GM10266 (cell line): ENCODE measurements around the gene SERPINI2.

ENCODE experiments used
- DNase-seq: peaks from one replicate; pipeline ENCODE4 v3.0.0; 2012; ENCODE audit errors: extremely low spot score
- CTCF ChIP-seq: IDR thresholded peaks from 2 replicates; pipeline ENCODE4 v1.5.1; 2012; ENCODE audit warnings: mild to moderate bottlenecking, low read depth; ENCODE audit not compliant: control insufficient read depth, insufficient read depth; ENCODE audit errors: missing control alignments

The SERPINI2 gene

DNA sequence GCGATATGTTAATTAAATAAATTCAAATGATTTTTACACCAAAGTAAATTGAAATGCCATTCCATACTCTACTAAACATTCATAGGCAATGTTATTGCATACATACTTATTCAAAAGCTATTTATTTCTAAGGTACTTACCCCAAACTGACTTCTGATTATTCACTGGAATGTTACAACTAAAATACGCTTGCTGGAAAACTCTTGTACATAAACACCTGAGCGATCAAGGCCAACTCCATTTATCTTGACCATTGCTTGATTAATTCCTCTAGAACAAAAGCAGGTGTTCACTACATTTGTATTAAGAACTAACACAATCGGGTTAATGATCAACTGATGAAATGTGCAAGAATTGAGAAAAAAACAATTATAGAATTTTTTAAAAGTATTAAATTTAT, at the start of gene SERPINI2:
TSS of gene SERPINI2 (minus strand) at position 180 of the 400 bp plus-strand sequence. CDS start 2,208 bp downstream, outside the sequence.
- TF ChIP-seq CTCF: no peak
- DNase-seq: no peak

- no peak for DNase-seq
- no peak for TF ChIP-seq CTCF
These were observed 47.1 kb upstream of the SERPINI2 start for GRCh38 chr3:167521006-167521355.

DNA sequence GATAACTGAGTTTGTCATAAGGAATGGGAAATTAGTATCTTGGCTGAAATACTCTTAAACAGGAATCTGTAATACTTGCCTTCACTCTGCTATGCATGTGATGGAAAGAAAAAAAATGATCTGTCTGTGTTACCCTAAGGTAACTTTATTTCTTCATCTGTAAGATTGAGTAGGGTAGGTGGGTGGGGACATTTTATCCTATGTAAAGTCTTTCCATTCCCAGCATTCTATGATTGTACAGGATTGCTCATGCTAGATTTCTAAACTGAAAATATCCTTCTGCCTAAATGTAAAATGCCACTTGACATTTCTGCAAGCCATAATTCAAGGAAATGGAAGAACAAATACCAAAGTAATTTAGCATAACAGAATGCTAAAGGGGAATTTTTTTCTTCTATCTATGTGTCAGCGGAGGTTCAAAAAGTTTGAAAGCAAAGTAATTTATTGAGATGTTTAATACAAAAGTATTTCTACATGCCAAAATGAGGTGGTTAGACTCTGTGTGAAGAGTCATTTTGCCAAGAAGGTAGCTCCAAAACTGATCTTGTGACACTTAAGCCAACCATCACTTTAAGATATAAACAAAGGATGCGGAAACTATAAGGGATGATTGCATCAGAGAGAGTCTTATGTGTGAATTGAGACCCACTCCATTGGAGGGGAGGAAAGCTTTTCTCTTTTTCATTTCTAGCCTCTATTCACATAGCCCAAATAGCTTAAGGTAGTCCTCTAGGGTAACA, 46.6 kb upstream of the SERPINI2 start:
- no peak for TF ChIP-seq CTCF
- DNase-seq: no peak

DNA sequence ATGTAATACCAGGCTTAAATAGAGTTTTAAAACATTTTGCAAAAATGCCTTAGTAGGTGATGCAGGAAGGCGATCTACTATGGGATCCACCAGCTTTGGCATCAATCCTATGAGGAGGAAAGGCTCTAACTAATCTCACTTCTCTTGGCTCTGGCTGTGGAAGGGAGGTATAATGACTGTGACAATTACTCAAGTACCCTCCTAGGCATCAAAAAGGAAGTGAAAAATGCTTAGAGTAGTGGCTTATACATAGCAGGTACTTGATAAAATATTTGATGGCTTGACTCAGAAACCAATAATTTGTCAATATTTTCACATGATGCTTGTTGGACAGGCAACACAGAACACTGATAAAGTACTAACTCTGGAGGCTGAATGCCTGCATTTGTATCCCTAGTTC, 34.1 kb upstream of the SERPINI2 start:
- DNase-seq: no peak
- TF ChIP-seq CTCF: no peak

DNA sequence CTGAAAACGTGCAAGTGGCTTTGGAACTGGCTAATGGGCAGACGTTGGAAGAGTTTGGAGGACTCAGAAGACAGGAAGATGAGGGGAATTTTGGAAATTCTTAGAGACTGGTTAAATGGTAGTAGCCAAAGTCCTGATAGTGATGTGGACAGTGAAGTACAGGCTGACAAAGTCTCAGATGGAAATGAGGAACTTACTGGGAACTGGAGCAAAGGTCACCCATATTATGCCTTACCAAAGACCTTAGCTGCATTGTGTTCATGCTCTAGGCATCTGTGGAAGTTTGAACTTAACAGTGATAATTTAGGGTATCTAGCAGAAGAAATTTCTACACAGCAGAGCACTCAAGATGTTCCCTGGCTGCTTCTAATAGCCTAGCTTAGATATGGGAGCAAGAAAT, 28.6 kb upstream of the SERPINI2 start:
- no peak for DNase-seq

DNA sequence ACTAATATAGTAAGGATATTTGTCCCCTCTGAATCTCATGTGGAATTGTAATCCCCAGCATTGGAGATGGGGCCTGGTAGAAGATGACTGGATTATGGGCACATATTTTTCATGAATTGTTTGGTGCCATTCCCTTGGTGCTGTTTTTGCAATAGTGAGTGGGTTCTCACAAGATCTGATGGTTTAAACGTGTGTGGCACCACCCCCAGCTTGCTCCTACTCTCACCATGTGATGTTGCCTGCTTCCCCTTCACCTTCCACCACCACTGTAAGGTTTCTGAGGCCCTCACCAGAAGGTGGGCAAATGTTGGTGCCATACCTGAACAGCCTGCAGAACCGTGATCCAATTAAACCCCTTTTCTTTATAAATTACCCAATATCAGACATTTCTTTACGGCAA, 28.1 kb upstream of the SERPINI2 start:
- no peak for TF ChIP-seq CTCF

More for the DNA sequence above, 28.6 kb upstream of the SERPINI2 start:
- TF ChIP-seq CTCF: no peak

GRCh38 chr3:167497903-167498302, 24.1 kb upstream of the SERPINI2 start:
- TF ChIP-seq CTCF: no peak
- DNase-seq: no peak

More for the DNA sequence above, 28.1 kb upstream of the SERPINI2 start:
- no peak for DNase-seq
